HUES6 (cell line): ENCODE results near the gene OPHN1.
"Not testable (repeated sequence)": the region's sequence is repeated elsewhere in the genome, so short reads cannot be mapped to it uniquely, and the experiment has no call there.

Experiments used
- H3K27ac ChIP-seq: 2 replicates; pipeline ENCODE4 v1.7.0; 2013; ENCODE audit warnings: low read depth, mild to moderate bottlenecking, low read length, inconsistent platforms
- H3K27me3 ChIP-seq: 2 replicates; pipeline ENCODE4 v1.6.1; 2013; ENCODE audit warnings: low read length; ENCODE audit not compliant: control insufficient read depth, insufficient read depth
- H3K36me3 ChIP-seq: 2 replicates; pipeline ENCODE4 v1.6.1; 2013; ENCODE audit warnings: low read length; ENCODE audit not compliant: control insufficient read depth, insufficient read depth
- H3K4me1 ChIP-seq: 2 replicates; pipeline ENCODE4 v1.6.1; 2013; ENCODE audit warnings: low read length; ENCODE audit not compliant: control insufficient read depth, insufficient read depth
- H3K4me3 ChIP-seq: 2 replicates; pipeline ENCODE4 v1.5.1; 2013; ENCODE audit warnings: low read depth, low read length
- H3K9ac ChIP-seq: one replicate; pipeline ENCODE4 v1.6.1; 2013; ENCODE audit warnings: mild to moderate bottlenecking, low read length
- H3K9me3 ChIP-seq: 2 replicates; pipeline ENCODE4 v1.6.1; 2013; ENCODE audit warnings: low read depth, low read length; ENCODE audit not compliant: control insufficient read depth, insufficient read depth

OPHN1 gene

DNA sequence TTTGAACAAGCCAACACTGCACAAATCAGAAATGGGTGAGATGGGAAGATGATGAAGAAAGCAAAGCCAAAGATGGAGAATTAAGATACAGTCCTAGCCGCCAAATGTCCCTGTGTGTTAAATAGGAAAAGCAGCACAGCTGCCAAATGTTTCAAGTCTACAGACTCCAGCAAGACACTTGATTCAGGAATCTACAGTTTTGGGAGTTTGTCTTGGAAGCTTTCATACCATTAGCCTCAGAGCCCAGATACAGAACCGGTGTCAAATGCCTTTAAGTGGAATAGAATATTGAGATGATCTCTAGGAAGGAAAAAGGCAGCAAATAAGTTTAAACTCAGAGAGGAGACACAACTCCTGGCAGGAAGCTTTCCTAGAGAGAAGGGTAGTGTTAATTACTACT is 30.3 kb downstream of the OPHN1 start:
- Histone ChIP-seq H3K27ac (no peak overlapping the region), H3K36me3 (no peaks in the 10 kb centered on the region), H3K9me3 (peaks cover 8% of the 10 kb centered on the region; the same call in 1 of the 2 replicates), H3K27me3 (no peaks in the 10 kb centered on the region), H3K4me3 (no peak overlapping the region), H3K9ac (no peak overlapping the region), H3K4me1 (no peaks in the 10 kb centered on the region)

DNA sequence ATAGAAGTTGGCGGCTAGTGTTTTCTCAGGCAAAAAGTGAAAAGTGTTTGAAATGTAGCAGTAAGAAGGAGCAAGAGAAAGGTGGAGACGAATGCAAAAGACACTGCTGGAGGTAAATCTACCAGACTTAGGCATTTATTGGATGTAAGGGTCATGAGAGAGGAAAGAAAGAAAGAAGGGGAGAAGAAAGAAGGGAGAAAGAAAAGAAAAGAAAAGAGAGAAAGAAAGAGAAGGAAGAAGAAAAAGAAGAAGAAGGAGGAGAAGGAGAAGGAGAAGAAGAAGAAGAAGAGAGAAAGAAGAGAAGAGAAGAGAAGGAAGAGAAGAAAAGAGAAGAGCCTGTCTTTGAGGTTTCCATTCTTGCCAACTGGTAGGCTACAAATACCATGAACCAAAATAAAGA is 31.2 kb downstream of the OPHN1 start:
- H3K4me1 ChIP-seq: no peaks in the 10 kb centered on the region; the same call in 1 of the 2 replicates
- H3K9ac ChIP-seq: no peak overlapping the region
- H3K4me3 ChIP-seq: no peak overlapping the region
- no peaks in the 10 kb centered on the region for H3K36me3 ChIP-seq
- H3K27me3 ChIP-seq: no peaks in the 10 kb centered on the region
- no peak overlapping the region for H3K27ac ChIP-seq
- H3K9me3 ChIP-seq: peaks cover 8% of the 10 kb centered on the region; the same call in 1 of the 2 replicates

DNA sequence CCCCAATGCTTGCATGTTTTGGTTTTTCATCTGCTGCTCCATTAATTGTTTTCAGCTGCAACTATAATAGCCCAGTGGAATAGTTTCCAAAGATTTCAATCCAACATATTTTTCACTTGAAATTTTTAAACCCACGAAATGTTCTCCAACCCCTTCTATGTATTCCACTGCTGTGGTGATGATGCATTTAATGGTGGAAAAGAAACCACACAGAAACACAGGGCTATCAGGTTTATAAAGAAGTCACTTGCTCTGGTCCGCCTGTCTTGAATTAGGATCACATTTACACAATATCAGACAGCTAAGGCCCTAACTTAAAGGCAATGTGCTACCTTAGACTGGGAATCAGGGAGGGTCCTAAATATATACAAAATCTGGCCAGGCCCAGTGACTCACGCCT is 35.0 kb downstream of the OPHN1 start:
- no peaks in the 10 kb centered on the region for H3K36me3 ChIP-seq
- no peaks in the 10 kb centered on the region for H3K27me3 ChIP-seq
- H3K27ac ChIP-seq: no peak overlapping the region
- H3K9me3 ChIP-seq: peaks cover 8% of the 10 kb centered on the region; the same call in 1 of the 2 replicates
- no peak overlapping the region for H3K4me3 ChIP-seq
- no peaks in the 10 kb centered on the region; the same call in 1 of the 2 replicates for H3K4me1 ChIP-seq
- H3K9ac ChIP-seq: no peak overlapping the region

DNA sequence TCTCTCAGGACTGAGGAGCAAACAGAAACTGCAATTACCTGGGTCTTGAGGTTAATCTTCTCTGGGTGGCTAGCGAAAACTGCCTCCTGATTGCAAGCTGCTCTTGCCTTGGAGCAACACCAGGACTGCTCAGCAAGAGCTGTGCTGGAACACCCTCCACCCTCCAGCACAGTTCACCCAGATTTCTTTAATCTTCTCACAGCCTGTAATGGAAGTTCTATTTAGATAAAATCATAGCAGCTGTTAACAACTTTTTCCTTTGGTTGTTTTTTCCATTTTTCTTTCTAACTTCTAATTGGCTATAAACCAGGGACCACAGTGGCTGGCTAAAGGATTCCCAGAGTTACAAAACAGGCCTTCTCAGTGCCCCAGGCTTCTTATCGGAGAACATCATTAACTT is 36.3 kb downstream of the OPHN1 start:
- Histone ChIP-seq H3K4me3 (no peak overlapping the region), H3K27ac (no peak overlapping the region), H3K9ac (no peak overlapping the region), H3K4me1 (no peaks in the 10 kb centered on the region; the same call in 1 of the 2 replicates), H3K9me3 (peaks cover 8% of the 10 kb centered on the region; the same call in 1 of the 2 replicates), H3K27me3 (no peaks in the 10 kb centered on the region), H3K36me3 (no peaks in the 10 kb centered on the region)

DNA sequence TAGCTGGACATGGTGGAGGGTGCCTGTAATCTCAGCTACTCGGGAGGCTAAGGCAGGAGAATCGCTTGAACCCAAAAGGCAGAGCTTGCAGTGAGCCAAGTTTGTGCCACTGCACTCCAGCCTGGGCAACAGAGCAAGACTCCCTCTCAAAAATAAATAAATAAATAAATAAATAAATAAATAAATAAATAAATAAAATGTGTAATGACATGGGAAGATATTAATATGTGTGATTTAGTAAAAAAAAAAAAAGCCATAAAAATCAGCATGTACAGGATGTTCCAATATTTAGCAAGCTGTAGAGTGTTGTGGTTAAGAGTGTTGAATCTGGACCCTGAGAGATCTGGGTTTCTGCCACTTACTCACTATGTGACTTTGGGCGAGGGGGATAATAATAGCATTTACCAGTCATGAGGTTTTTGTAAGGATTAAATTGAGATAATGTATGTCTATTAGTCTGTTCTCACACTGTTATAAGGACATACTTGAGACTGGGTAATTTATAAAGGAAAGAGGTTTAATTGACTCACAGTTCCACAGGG is 43.8 kb downstream of the OPHN1 start:
- H3K9ac ChIP-seq: not testable (repeated sequence)

DNA sequence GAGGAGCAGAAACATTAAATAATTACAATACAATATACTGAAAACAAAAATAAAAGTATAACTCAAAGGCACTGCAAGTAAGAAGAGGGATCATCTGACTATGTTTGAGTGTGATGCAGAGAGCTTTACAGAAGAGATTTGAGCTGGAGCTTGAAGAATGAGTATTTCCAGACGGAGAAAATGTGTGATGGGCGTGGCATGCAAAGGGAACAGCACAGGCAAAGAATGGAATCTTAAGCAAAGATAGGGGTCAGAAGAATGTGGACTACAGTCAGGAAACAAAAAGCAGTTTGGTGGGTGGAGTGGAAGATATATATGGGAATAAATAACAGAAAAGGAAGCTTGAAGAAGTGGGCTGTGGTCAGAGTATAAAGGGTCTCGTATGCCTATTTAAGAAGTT is 45.5 kb downstream of the OPHN1 start:
- H3K4me1 ChIP-seq: no peaks in the 10 kb centered on the region
- H3K27me3 ChIP-seq: no peaks in the 10 kb centered on the region
- no peaks in the 10 kb centered on the region for H3K9me3 ChIP-seq
- H3K36me3 ChIP-seq: no peaks in the 10 kb centered on the region
- H3K9ac ChIP-seq: no peak overlapping the region
- no peak overlapping the region for H3K4me3 ChIP-seq
- no peak overlapping the region for H3K27ac ChIP-seq

More for the DNA sequence above, 43.8 kb downstream of the OPHN1 start:
- not testable (repeated sequence) for H3K36me3 ChIP-seq, H3K27me3 ChIP-seq, H3K4me3 ChIP-seq, H3K9me3 ChIP-seq, H3K4me1 ChIP-seq, H3K27ac ChIP-seq

DNA sequence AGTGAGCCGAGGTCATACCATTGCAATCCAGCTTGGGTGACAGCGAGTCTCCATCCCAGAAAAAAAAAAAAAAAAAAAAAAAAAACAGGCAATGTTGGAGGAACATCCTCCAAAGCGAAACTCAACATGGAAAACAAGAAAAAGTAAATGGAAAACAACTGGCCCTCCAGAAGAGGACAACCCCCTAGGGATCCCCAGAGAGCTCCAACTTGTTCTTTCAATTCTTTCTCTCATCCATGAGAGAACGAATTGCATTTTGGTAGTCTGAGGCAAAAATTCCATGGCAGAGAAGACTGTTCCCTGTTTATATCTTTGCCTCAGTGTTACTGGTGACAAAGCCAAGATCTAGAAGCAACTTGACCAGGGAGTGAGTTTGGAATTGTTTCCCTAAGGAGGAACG is 49.8 kb downstream of the OPHN1 start:
- Histone ChIP-seq H3K27ac (no peak overlapping the region), H3K27me3 (no peaks in the 10 kb centered on the region), H3K9me3 (peaks cover 3% of the 10 kb centered on the region; the same call in 1 of the 2 replicates), H3K36me3 (no peaks in the 10 kb centered on the region), H3K4me3 (no peak overlapping the region), H3K9ac (no peak overlapping the region), H3K4me1 (no peaks in the 10 kb centered on the region)

DNA sequence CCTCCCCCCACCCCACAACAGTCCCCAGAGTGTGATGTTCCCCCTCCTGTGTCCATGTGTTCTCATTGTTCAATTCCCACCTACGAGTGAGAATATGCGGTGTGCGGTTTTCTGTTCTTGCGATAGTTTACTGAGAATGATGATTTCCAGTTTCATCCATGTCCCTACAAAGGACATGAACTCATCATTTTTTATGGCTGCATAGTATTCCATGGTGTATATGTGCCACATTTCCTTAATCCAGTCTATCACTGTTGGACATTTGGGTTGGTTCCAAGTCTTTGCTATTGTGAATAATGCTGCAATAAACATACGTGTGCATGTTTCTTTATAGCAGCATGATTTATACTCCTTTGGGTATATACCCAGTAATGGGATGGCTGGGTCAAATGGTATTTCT is 55.7 kb downstream of the OPHN1 start:
- H3K27ac ChIP-seq, H3K9ac ChIP-seq, H3K4me1 ChIP-seq, H3K9me3 ChIP-seq, H3K4me3 ChIP-seq, H3K36me3 ChIP-seq, H3K27me3 ChIP-seq: not testable (repeated sequence)

DNA sequence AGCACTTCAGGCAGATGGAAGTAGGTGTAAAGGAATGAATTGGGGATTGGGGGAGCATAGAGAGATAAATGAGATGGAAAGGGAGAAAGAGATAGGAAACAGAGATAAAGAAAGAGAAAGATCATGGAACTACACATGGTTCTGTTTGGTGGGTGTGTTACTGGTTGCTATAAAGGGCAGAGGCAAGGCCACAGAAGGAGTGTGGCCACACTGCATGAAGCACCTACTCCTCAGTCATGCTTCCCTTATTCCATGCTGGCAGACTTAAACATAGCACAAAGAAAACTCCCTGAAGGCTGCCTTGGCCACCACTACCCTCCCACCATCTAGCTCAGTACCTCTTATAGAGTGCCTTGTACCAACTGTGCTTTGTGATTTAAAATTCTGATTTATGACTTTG is 56.9 kb downstream of the OPHN1 start:
- H3K4me3 ChIP-seq: no peak overlapping the region
- H3K9ac ChIP-seq: no peak overlapping the region
- H3K27me3 ChIP-seq: no peaks in the 10 kb centered on the region
- no peak overlapping the region for H3K27ac ChIP-seq
- H3K36me3 ChIP-seq: no peaks in the 10 kb centered on the region
- H3K4me1 ChIP-seq: no peaks in the 10 kb centered on the region
- H3K9me3 ChIP-seq: peaks cover 5% of the 10 kb centered on the region; the same call in 1 of the 2 replicates

DNA sequence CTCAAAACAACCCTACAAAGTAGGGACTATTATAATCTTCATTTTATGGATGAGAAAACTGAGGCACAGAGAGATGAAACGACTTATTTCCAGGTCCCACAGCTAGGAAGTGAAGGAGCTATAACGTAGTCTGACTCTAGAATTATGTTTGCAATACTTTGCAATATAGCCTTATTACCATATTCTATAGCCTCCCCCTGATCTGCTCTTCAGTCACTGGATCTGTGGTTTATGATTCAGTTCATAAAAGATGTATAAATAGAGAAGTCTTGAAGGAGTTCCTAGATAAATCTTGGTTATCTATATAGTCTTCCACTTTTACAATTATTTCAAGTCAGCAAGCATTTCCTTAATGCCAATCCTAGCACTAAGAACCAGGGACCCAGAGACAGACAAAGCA is 57.5 kb downstream of the OPHN1 start:
- Histone ChIP-seq H3K27ac (no peak overlapping the region), H3K27me3 (no peaks in the 10 kb centered on the region)

DNA sequence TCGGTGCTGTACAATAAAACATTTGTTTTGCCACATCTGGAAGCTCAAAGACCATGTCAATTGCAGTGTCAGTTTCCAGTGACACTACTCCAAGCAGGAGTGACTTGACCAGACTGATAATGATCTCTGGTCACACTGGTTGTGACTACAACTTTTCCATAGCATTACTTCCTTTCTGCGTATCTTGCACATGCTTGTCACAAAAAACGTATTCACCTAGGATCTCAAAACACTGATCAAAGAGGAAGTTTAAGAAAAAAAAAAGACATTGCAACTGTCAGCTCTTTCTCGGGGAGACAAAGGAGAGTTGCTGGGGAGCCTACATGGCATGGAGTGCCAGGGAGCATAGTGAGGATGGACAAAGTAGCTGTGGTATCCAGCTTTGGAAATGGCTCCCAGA is 60.6 kb downstream of the OPHN1 start:
- no peak overlapping the region for H3K9ac ChIP-seq
- H3K36me3 ChIP-seq: no peaks in the 10 kb centered on the region

More for the DNA sequence above, 57.5 kb downstream of the OPHN1 start:
- Histone ChIP-seq H3K4me1 (no peaks in the 10 kb centered on the region), H3K36me3 (no peaks in the 10 kb centered on the region), H3K9ac (no peak overlapping the region), H3K4me3 (no peak overlapping the region), H3K9me3 (peaks cover 7% of the 10 kb centered on the region; the same call in 1 of the 2 replicates)

More for the DNA sequence above, 60.6 kb downstream of the OPHN1 start:
- H3K9me3 ChIP-seq: peaks cover 18% of the 10 kb centered on the region; the same call in 1 of the 2 replicates
- no peak overlapping the region for H3K4me3 ChIP-seq
- no peak overlapping the region for H3K27ac ChIP-seq
- no peaks in the 10 kb centered on the region for H3K27me3 ChIP-seq
- no peaks in the 10 kb centered on the region for H3K4me1 ChIP-seq
